Measurements from ENCODE around the gene COPB1. TPM values are rescaled to one million over a fixed set of nuclear protein-coding genes. Genes with fewer than 3 reads are reported as not detected.

The COPB1 gene
- polyA plus RNA-seq, 1 donor (not counting 4 experiments of a cell fraction or from before 2014, with no cell fraction given), result 169 TPM

GRCh38 chr11:14417617-14418374 is 81.8 kb downstream of the COPB1 start:
- Histone ChIP-seq H3K79me2 (ENCODE audit: control insufficient read depth, insufficient read depth, low read length) (no peaks in the 10 kb centered on the region), H3K9me1 (ENCODE audit: control insufficient read depth, extremely low read depth, insufficient read depth, low read length) (no peaks in the 10 kb centered on the region), H3K4me3 (ENCODE audit: control insufficient read depth in 2 of 3, extremely low read depth in 1 of 3, insufficient read depth in 2 of 3, low read depth in 1 of 3, low read length in 3 of 3) (no peak overlapping the region), H3K27me3 (ENCODE audit: control insufficient read depth, extremely low read depth, insufficient read depth, low read length) (no peaks in the 10 kb centered on the region), H3K9me3 (ENCODE audit: control insufficient read depth, low read depth, low read length) (no peaks in the 10 kb centered on the region), H3K9ac (ENCODE audit: control insufficient read depth, extremely low read depth, insufficient read depth, low read length) (no peak overlapping the region), H2AFZ (ENCODE audit: control insufficient read depth, low read length) (no peak overlapping the region), H3K27ac (ENCODE audit: control insufficient read depth, insufficient read depth, low read length) (no peak overlapping the region), H4K20me1 (ENCODE audit: control insufficient read depth, extremely low read depth, insufficient read depth, low read length) (no peaks in the 10 kb centered on the region), H3K4me1 (ENCODE audit: control insufficient read depth, extremely low read depth, insufficient read depth, low read length) (peaks cover 37% of the 10 kb centered on the region), H3K4me2 (ENCODE audit: control insufficient read depth, extremely low read depth, insufficient read depth, low read depth, low read length) (no peak overlapping the region), H3K36me3 (ENCODE audit: control insufficient read depth in 2 of 2, extremely low read depth in 1 of 2, insufficient read depth in 2 of 2, low read length in 2 of 2) (no peaks in the 10 kb centered on the region)
- FAIRE-seq (no peak), DNase-seq (ENCODE audit: low read depth, low spot score) (no peak)
- no peak for TF ChIP-seq CTCF (optimal IDR thresholded peaks at IDR 0.05 in 1 of 3, IDR thresholded peaks at IDR 0.05 in 1 of 3, conservative IDR thresholded peaks at IDR 0.05 in 1 of 3; ENCODE audit: extremely low read depth in 1 of 3, insufficient read depth in 2 of 3, low read length in 3 of 3)
- TF ChIP-seq EZH2 (IDR thresholded peaks at IDR 0.05; ENCODE audit: low read length), result no peak
- dilution Hi-C loops (cut with MboI; ENCODE audit: extremely low pct_ligation_motif_present, low sequenced_read_pairs), result no loop called here

DNA sequence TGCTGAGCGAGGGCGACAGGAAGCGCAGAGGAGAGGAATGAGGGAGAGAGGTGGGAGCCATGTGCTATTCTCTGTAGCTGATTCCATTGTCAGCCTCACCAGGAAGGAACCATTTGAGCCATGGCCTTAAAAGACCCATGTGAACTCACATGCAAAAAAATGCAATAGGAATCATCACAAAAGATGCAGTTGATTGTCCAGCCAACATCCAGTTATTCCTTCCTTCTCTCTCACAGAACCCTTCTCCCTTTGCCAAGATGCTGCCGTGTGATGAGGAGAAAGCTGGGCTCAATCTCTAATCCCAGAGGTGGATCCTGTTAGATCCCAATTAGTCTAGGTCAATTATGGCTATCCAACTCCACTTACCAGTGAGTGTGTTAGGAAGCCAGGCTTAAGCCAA is 82.4 kb downstream of the COPB1 start:
- H4K20me1 ChIP-seq (ENCODE audit: control insufficient read depth, extremely low read depth, insufficient read depth, low read length), result no peaks in the 10 kb centered on the region
- no peaks in the 10 kb centered on the region for H3K9me3 ChIP-seq (ENCODE audit: control insufficient read depth, low read depth, low read length)
- H3K4me3 ChIP-seq (ENCODE audit: control insufficient read depth in 2 of 3, extremely low read depth in 1 of 3, insufficient read depth in 2 of 3, low read depth in 1 of 3, low read length in 3 of 3), result no peak overlapping the region
- FAIRE-seq (no peak), DNase-seq (ENCODE audit: low read depth, low spot score) (no peak)
- H3K27ac ChIP-seq (ENCODE audit: control insufficient read depth, insufficient read depth, low read length), result no peak overlapping the region
- no peaks in the 10 kb centered on the region for H3K9me1 ChIP-seq (ENCODE audit: control insufficient read depth, extremely low read depth, insufficient read depth, low read length)
- H3K9ac ChIP-seq (ENCODE audit: control insufficient read depth, extremely low read depth, insufficient read depth, low read length), result no peak overlapping the region
- TF ChIP-seq EZH2 (IDR thresholded peaks at IDR 0.05; ENCODE audit: low read length) (no peak), CTCF (optimal IDR thresholded peaks at IDR 0.05 in 1 of 3, IDR thresholded peaks at IDR 0.05 in 1 of 3, conservative IDR thresholded peaks at IDR 0.05 in 1 of 3; ENCODE audit: extremely low read depth in 1 of 3, insufficient read depth in 2 of 3, low read length in 3 of 3) (no peak)
- H3K27me3 ChIP-seq (ENCODE audit: control insufficient read depth, extremely low read depth, insufficient read depth, low read length), result no peaks in the 10 kb centered on the region
- peaks cover 34% of the 10 kb centered on the region for H3K4me1 ChIP-seq (ENCODE audit: control insufficient read depth, extremely low read depth, insufficient read depth, low read length)
- H3K36me3 ChIP-seq (ENCODE audit: control insufficient read depth in 2 of 2, extremely low read depth in 1 of 2, insufficient read depth in 2 of 2, low read length in 2 of 2), result no peaks in the 10 kb centered on the region
- no peaks in the 10 kb centered on the region for H3K79me2 ChIP-seq (ENCODE audit: control insufficient read depth, insufficient read depth, low read length)
- H2AFZ ChIP-seq (ENCODE audit: control insufficient read depth, low read length), result no peak overlapping the region
- dilution Hi-C loops (cut with MboI; ENCODE audit: extremely low pct_ligation_motif_present, low sequenced_read_pairs), result no loop called here
- H3K4me2 ChIP-seq (ENCODE audit: control insufficient read depth, extremely low read depth, insufficient read depth, low read depth, low read length), result no peak overlapping the region

Data from keratinocyte (primary cell).